Measurements from ENCODE around the gene FNDC10. TPM values are rescaled to one million over a fixed set of nuclear protein-coding genes. Genes with fewer than 3 reads are reported as not detected.

The FNDC10 gene
- total and polyA plus RNA-seq, 9 of the 15 experiments (the other 6 are each of a cell fraction or from before 2014, with no cell fraction given): 0.08 to 6.3 (median 1.6) TPM

GRCh38 chr1:1573843-1574720 lies 25.9 kb downstream of the FNDC10 start (continued):
- TF ChIP-seq ZNF57 (CRISPR knock-in tag; IDR thresholded peaks at IDR 0.05) (no peak), JUND (IDR thresholded peaks at IDR 0.05; ENCODE audit: borderline replicate concordance, low read depth, low read length) (peak; percentile 12; the same call in 1 of the 2 replicates), JUND (tag; IDR thresholded peaks at IDR 0.05; ENCODE audit: borderline replicate concordance, low read depth, low read length) (no peak), ZNF318 (IDR thresholded peaks at IDR 0.05; ENCODE audit: borderline replicate concordance in 1 of 2, low read depth in 1 of 2) (0 out of 4 replicates have a peak, but pooled peaks of 1 of the 2 experiments have one; percentile 24), PATZ1 (CRISPR knock-in tag; IDR thresholded peaks at IDR 0.05; ENCODE audit: borderline replicate concordance) (no peak), ZNF507 (tag; conservative IDR thresholded peaks at IDR 0.05) (no peak), XRCC3 (IDR thresholded peaks at IDR 0.05) (no peak), RBM25 (IDR thresholded peaks at IDR 0.05; ENCODE audit: low read depth, low read length, severe bottlenecking) (peak; percentile 94)

Data from K562 (cell line).